GM18951 (cell line): ENCODE results near the gene FTO.
"Not testable (repeated sequence)": the region's sequence is repeated elsewhere in the genome, so short reads cannot be mapped to it uniquely, and the experiment has no call there.

Experiments used
- POLR2A ChIP-seq: IDR thresholded peaks from 4 replicates; pipeline ENCODE4 v1.6.1; 2011; ENCODE audit warnings: mild to moderate bottlenecking; ENCODE audit not compliant: insufficient read length, insufficient read depth; ENCODE audit errors: extremely low read depth
- in situ Hi-C: fragments of 300-500 bp; cut with MboI; formaldehyde crosslinking; loops from one replicate; pipeline ENCODE4 v1.12.0; 2022; ENCODE audit warnings: low sequenced_read_pairs, mixed read lengths, inconsistent platforms; ENCODE audit not compliant: unreplicated experiment

Gene FTO

DNA sequence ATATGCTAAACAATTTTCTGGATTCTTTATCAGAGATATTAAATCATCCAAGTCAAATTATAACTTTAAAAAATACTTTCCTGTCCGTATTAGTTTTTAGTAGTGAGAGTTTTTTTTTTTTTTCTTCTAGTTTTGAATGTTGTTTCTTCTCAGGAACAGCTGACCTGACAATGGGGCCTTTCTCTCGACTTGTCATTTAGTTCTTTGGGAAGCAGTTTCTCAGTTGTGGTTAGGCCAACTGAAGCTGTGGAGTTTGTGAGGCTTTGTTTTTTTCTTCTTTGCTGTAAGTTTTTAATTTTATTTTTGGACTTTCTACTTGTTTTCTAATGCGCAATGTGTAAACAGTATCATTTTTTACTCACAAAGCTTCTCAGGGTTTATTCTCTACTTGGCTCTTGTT is 140.8 kb downstream of the FTO start:
- no peak for TF ChIP-seq POLR2A
- in situ Hi-C loops = no loop called here

DNA sequence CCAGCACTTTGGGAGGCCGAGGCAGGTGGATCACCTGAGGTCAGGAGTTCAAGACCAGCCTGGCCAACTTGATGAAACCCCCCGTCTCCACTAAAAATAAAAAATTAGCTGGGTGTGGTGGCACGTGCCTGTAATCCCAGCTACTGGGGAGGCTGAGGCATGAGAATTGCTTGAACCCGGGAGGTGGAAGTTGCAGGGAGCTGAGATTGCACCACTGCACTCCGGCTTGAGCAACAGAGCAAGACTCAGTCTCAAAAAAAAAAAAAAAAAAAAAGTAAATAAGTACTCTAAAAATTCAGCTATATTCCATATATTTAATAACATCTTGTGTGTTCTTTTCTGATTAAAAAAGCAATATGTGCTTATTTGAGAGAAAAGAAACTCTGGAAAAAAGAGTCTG is 142.6 kb downstream of the FTO start:
- in situ Hi-C loops = not testable (repeated sequence)

DNA sequence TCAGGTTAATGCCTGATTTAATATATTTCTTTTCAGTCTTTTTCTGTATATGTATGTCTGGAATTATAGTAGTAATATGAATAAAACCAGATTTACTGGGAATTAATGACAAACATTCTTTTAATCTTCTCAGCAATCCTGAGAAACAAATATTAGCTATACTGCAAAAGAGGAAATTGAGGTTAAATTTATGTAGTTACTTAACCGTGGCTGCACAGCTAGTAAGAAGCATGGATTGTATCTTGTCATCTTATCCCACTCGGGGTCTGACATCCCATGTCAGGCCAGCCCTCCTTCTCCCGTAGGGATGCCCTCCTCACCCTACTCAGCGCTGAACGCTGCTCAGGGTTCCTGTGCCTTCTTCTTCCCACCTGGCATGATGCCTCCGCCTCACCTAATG is 143.0 kb downstream of the FTO start:
- in situ Hi-C loops = no loop called here
- no peak for TF ChIP-seq POLR2A

DNA sequence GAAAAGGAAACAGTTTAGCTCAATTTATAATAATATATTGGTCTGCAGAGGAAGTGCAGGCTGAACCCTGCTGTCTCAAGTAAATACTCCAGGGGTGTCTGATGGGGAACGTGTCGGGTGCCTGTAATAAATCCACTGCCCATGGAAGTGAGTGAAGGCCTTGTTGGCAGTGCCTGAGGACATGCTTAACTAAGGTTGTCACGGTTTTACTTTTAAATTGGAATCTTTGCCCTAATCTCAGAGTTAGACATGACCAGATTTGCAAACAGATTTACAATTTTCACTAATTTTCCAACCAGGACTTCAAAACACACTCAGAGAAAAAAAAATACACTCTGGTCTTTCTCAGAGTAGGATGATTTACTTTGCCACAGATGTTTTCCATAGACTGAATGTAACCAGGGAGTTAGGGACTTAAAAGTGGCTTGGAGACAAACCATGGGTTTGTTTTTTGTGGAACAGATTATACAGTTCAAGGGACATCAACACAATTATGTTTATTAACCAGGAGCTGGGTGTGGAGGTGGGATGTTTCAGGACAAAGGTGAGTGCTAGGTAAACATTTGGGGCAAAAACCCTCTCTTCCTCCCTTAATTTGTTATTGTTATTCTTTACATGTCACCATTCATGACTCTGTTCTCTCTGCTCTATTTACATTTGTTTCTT is 144.5 kb downstream of the FTO start:
- TF ChIP-seq POLR2A = no peak
- in situ Hi-C loops = no loop called here

DNA sequence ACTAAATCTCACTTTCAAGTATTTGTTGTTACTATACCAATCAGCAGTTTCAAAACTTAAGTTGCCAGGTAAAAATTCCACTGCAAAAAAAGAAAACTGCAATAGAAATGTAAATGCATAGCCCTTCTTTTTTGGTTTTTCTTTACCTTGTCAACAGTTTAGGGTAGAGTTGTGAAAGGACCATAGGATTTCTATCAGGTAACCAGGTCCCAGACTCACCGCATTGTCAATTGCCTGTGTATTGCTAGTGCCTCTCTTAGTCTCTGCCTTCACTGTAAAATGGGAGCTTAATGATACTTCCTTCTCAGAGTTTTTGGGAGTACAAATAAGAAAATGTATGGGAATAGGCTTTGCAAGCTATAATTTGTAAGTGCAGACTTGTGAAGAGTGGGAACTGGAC is 145.0 kb downstream of the FTO start:
- TF ChIP-seq POLR2A = no peak
- in situ Hi-C loops = no loop called here

DNA sequence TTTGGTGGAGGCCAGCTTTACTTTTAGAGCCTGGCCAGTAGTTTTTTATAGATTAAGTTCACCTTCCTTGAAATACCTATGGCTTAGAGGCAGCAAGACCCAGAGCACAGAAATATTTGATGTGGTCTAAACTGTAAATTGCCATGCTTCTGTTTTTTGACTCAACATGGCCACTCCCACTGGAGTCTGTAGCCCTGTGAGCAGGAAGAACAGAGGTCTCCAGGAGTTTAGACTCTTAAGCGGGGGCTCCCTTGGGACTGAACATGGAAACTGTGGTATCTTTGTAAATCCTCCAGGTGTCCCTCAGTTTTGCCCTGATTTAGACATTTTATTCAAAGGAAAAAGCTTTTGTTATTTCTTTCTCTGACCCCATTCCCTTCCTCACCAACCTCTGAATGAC is 145.6 kb downstream of the FTO start:
- TF ChIP-seq POLR2A = no peak
- in situ Hi-C loops = no loop called here

DNA sequence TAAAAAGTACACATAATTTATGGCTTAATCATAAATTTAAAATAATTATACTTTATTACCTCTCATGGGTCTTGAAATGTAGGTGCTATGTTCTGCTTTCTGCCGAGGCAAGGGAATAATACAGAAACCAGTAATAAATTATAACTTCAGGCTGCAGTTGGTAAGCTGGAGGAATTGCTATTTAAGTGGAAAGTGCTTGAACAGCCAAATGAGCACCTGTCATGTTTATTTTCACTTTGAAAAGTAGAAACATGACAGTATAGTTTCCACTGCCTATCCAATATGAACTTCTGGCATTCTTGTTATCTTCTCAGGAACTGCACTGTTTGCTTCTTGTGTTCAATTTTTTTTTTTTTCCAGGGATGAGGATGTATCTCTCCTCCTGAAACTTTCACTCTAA is 146.0 kb downstream of the FTO start:
- no peak for TF ChIP-seq POLR2A
- in situ Hi-C loops = no loop called here

DNA sequence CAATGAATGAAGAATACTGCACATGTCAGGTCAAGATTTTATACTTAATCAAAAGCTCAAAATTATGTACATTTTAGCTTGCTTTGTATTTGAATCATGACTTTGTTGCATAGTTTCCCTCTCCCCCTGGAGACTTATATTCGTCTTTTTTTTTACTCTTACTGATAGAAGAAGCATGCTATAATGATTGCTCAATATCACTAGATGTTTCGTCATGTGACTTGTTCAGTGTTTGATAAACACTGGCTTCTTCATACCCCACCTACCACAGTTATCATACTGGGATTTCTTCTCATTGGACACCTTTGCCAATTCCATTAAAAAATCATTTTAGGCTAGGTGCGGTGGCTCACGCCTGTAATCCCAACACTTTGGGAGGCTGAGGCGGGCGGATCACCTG is 148.7 kb downstream of the FTO start:
- no peak for TF ChIP-seq POLR2A
- in situ Hi-C loops = no loop called here

DNA sequence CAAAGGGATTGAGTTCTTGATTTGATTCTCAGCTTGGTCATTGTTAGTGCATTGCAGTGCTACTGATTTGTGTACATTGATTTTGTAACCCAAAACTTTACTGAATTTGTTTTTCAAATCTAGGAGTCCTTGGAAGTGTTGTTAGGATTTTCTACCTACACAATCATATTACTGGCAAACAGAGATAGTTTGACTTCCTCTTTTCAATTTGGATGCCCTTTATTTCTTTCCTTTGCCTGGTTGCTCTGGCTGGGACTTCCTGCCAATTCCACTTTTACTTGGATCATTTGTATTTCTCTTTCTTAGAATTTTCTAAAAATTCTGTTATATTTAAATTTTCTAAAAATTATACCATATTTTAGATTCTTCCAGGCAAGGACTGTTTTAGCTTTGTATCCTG is 151.1 kb downstream of the FTO start:
- in situ Hi-C loops = no loop called here
- TF ChIP-seq POLR2A = no peak

DNA sequence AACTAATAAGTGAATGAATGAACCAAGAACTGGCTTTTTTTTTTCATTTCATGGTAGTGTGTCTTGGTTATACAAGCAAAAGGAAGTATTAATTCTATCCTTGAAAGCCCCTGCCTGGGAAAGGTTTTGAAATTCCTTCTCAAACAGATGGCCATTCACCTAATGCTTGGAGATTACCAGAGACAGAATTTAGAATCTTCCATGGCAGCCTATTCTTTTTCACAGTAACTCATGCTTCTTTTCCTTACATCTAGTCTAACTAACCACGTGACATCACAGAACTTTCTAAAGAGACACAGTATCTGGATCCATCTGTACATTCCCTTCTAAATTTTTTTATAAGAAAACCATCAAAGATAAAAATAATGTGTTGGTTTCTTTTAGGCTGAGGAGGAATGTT is 151.6 kb downstream of the FTO start:
- TF ChIP-seq POLR2A = no peak
- in situ Hi-C loops = no loop called here

DNA sequence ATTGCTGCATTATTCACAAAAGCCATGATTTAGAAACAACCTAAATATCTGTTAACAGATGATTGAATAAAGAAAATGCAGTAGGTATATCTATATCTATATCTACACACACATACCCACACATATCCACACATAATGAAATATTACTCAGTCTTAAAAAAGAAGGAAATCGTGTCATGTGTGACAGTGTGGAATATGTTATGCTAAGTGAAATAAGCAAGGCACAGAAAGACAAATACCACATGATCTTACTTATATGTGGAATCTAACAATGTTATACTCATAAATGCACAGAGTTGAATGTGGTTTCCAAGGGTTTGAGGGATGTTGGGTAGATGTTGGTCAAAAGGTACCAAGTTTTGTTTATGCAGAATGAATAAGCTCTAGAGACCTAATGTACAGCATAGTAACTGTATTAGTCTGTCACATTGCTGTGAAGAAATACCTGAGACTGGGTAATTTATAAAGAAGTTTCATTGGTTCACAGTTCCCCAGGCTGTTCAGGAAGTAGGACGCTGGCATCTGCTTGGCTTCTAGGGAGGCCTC is 156.1 kb downstream of the FTO start:
- no peak for TF ChIP-seq POLR2A
- in situ Hi-C loops = no loop called here

DNA sequence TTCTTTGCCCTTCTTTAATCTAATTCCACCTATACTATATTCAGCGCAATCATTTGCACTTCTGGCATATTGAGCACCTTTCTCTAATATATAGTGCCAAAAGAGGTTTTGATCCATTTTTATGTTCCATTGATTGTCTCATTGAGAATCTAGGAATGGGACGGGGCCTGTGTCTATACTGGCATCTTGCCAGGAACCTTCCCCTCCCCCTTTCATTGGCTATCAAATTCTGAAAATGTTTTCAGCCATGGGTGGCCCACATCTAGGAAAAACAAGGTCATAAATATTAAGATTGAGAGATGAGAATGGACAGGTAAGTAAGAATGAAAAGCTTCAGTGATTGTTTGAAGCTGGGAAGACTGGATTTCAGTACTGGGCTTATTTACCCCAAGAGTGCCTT is 159.9 kb downstream of the FTO start:
- no peak for TF ChIP-seq POLR2A
- in situ Hi-C loops = no loop called here

DNA sequence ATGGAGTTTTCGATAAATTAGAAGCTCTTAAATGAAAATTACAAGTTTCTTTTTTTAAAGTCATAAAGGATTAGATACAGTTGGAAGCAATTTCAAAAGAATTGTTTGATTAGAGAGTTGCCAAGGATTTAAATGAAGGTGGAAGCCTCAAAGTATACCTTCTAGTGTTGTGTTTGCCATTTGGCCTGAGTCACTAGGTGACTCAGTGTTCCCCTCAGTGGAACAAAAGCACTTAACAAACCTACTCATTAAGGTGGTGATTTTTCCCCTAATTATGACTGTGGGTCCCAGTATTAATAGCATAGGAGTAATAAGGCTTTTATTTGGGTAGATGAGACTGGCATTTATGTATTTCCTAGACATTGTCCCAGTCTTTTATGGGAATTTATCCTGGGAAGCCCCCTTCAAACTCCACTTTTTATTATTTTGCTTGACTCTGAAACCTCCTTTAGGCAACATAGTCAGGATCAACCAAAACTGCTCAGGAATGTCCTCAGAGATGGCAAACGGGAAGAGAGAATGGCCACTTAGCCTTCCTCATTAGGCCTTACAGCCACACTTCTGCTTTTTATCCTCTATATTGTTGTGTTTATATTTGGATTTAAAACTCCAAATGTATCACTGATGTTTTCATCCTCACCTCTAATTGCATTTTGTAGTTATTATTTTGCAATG is 161.0 kb downstream of the FTO start:
- TF ChIP-seq POLR2A = no peak
- in situ Hi-C loops = no loop called here

DNA sequence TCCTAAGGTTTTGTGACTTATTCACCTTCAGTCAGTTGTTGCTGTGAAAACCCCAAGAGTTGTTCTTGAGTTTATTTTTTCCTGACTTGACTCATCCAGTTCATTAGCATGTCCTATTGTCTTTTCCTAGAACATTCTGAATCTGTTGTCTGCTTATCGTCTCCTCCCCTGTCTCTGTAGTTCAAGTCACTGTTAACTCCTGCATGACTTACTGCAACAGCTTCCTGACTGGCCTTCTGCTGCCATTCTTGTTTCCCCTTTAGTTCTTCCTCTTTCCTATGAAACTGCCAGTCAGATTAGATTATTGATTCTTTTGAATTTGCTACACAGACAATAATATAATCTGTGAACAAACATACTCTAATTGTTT is 161.5 kb downstream of the FTO start:
- TF ChIP-seq POLR2A = no peak
- in situ Hi-C loops = no loop called here
